KMS-11 (cell line): ENCODE data around the gene CUEDC1.
A peak's percentile ranks its signal among the peaks of the same experiment; 100 is the strongest.

ENCODE experiments used
- H2AFZ ChIP-seq: fragments of 200-600 bp; sonication (generic); 2 replicates; pipeline ENCODE4 v1.6.1; 2016; ENCODE audit warnings: antibody characterized with exemption, mixed run types, low read depth
- H3K27ac ChIP-seq: fragments of 200-600 bp; sonication (generic); 2 replicates; pipeline ENCODE4 v1.6.1; 2016; ENCODE audit warnings: mild to moderate bottlenecking, mixed run types
- H3K27me3 ChIP-seq: fragments of 200-600 bp; sonication (generic); 2 replicates; pipeline ENCODE4 v1.6.1; 2017; ENCODE audit warnings: mild to moderate bottlenecking, low read depth, mixed run types, moderate library complexity; ENCODE audit not compliant: insufficient read depth
- H3K36me3 ChIP-seq: fragments of 200-600 bp; sonication (generic); 2 replicates; pipeline ENCODE4 v1.6.1; 2017; ENCODE audit warnings: mild to moderate bottlenecking, mixed run types; ENCODE audit not compliant: insufficient read depth
- H3K4me1 ChIP-seq: fragments of 200-600 bp; sonication (generic); 2 replicates; pipeline ENCODE4 v1.6.1; 2016; ENCODE audit warnings: mild to moderate bottlenecking, low read depth, mixed run types; ENCODE audit not compliant: poor library complexity, severe bottlenecking
- H3K4me2 ChIP-seq: fragments of 200-600 bp; sonication (generic); 2 replicates; pipeline ENCODE4 v1.7.0; 2016; ENCODE audit warnings: mild to moderate bottlenecking, mixed run types
- H3K4me3 ChIP-seq: fragments of 200-600 bp; sonication (generic); IDR thresholded peaks from 2 replicates; pipeline ENCODE4 v1.6.1; 2017; ENCODE audit warnings: low read depth, low read length, mixed read lengths; ENCODE audit not compliant: insufficient read depth
- H3K79me2 ChIP-seq: fragments of 200-600 bp; sonication (generic); 2 replicates; pipeline ENCODE4 v1.6.1; 2016; ENCODE audit warnings: low read depth, mixed run types; ENCODE audit not compliant: insufficient read depth
- H3K9ac ChIP-seq: fragments of 200-600 bp; sonication (generic); 2 replicates; pipeline ENCODE4 v1.6.1; 2016; ENCODE audit warnings: mild to moderate bottlenecking, mixed run types
- H4K20me1 ChIP-seq: fragments of 200-600 bp; sonication (generic); 2 replicates; pipeline ENCODE4 v1.6.1; 2016; ENCODE audit warnings: mild to moderate bottlenecking, mixed run types; ENCODE audit not compliant: insufficient read depth
- TF ChIP-seq, protein P1 (sequence below): fragments of 200-600 bp; sonication (generic); conservative IDR thresholded peaks from 2 replicates; pipeline ENCODE4 v1.6.1; 2017; ENCODE audit warnings: low read depth, mild to moderate bottlenecking, antibody characterized with exemption, low read length, moderate library complexity, mixed read lengths

Gene CUEDC1

GRCh38 chr17:57873261-57874057 lies 81.8 kb downstream of the CUEDC1 start:
- Histone ChIP-seq H3K9ac (peak overlapping the region; percentile 82), H3K36me3 (no peaks in the 10 kb centered on the region), H3K4me2 (peak overlapping the region; percentile 98), H3K79me2 (no peaks in the 10 kb centered on the region), H3K4me1 (peaks cover 52% of the 10 kb centered on the region), H3K27ac (peak overlapping the region; percentile 88), H4K20me1 (no peaks in the 10 kb centered on the region), H3K4me3 (no peak overlapping the region), H2AFZ (peak overlapping the region; percentile 41), H3K27me3 (no peaks in the 10 kb centered on the region)
- TF ChIP-seq, protein P1, sequence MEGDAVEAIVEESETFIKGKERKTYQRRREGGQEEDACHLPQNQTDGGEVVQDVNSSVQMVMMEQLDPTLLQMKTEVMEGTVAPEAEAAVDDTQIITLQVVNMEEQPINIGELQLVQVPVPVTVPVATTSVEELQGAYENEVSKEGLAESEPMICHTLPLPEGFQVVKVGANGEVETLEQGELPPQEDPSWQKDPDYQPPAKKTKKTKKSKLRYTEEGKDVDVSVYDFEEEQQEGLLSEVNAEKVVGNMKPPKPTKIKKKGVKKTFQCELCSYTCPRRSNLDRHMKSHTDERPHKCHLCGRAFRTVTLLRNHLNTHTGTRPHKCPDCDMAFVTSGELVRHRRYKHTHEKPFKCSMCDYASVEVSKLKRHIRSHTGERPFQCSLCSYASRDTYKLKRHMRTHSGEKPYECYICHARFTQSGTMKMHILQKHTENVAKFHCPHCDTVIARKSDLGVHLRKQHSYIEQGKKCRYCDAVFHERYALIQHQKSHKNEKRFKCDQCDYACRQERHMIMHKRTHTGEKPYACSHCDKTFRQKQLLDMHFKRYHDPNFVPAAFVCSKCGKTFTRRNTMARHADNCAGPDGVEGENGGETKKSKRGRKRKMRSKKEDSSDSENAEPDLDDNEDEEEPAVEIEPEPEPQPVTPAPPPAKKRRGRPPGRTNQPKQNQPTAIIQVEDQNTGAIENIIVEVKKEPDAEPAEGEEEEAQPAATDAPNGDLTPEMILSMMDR, result no peak

DNA sequence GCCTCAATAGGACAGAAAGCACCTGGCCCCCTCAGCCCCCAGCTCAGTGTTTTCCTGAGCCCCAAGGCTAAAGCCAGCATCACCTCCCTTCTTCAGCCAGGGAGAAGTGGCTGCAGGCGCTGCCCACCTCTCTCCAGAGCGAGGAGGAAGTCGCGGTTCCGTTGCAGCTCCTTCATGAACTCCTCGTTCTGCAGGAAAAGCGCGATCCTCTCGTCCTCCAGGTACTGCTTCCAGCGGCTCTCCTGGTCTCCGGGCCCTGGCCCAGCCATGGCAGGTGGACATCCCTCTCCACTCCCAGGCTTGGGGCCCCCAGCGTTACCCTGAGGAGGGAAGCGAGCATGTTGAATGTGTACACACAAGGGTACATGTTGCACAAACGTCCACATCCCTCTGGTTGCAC lies 82.7 kb downstream of the CUEDC1 start:
- no peaks in the 10 kb centered on the region for H4K20me1 ChIP-seq
- TF ChIP-seq, protein P1, result no peak
- H3K79me2 ChIP-seq, result no peaks in the 10 kb centered on the region
- no peak overlapping the region for H3K4me2 ChIP-seq
- H2AFZ ChIP-seq, result no peak overlapping the region
- H3K36me3 ChIP-seq, result no peaks in the 10 kb centered on the region
- H3K27me3 ChIP-seq, result no peaks in the 10 kb centered on the region
- no peak overlapping the region for H3K9ac ChIP-seq
- no peak overlapping the region for H3K4me3 ChIP-seq
- H3K4me1 ChIP-seq, result peaks cover 44% of the 10 kb centered on the region
- no peak overlapping the region for H3K27ac ChIP-seq

DNA sequence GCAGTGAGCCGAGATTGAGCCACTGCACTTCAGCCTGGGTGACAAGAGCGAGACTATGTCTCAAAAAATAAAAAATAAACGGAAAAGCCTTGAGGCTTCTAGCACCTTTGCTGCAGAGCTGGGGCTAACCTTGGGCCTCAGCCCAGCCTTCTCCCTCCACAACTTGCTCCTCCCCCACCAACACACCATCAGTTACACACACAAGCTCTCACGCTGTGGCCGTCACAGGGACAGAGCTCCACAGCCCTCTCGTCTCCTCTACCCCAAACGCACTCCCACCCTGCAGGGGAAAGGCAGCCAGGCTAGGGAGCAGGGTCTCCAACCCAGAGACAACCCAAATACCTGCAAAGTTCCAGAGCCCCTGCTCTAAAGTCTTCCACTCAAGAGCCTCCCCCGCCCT lies 83.3 kb downstream of the CUEDC1 start:
- no peaks in the 10 kb centered on the region for H4K20me1 ChIP-seq
- H2AFZ ChIP-seq, result no peak overlapping the region
- H3K79me2 ChIP-seq, result no peaks in the 10 kb centered on the region
- H3K4me2 ChIP-seq, result no peak overlapping the region
- peaks cover 37% of the 10 kb centered on the region for H3K4me1 ChIP-seq
- no peak overlapping the region for H3K4me3 ChIP-seq
- H3K9ac ChIP-seq, result no peak overlapping the region
- H3K27ac ChIP-seq, result no peak overlapping the region
- H3K27me3 ChIP-seq, result no peaks in the 10 kb centered on the region
- H3K36me3 ChIP-seq, result no peaks in the 10 kb centered on the region
- TF ChIP-seq, protein P1, result no peak

GRCh38 chr17:57871155-57871554 lies 84.1 kb downstream of the CUEDC1 start:
- Histone ChIP-seq H3K4me2 (no peak overlapping the region), H3K79me2 (no peaks in the 10 kb centered on the region), H3K4me3 (no peak overlapping the region), H3K9ac (no peak overlapping the region), H3K4me1 (peaks cover 30% of the 10 kb centered on the region), H3K36me3 (no peaks in the 10 kb centered on the region), H3K27ac (no peak overlapping the region), H2AFZ (no peak overlapping the region), H4K20me1 (no peaks in the 10 kb centered on the region), H3K27me3 (no peaks in the 10 kb centered on the region)
- TF ChIP-seq, protein P1, result no peak
